DOHH2 (cell line): ENCODE data around the gene RPL28.
"Not testable (repeated sequence)": the region's sequence is repeated elsewhere in the genome, so short reads cannot be mapped to it uniquely, and the experiment has no call there.

ENCODE experiments used
- H3F3A ChIP-seq: fragments of 200-600 bp; sonication (generic), shearing (Covaris generic); 2 replicates; pipeline ENCODE4 v1.6.0; 2016; ENCODE audit warnings: antibody characterized with exemption, mild to moderate bottlenecking; ENCODE audit not compliant: control insufficient read depth, insufficient read depth
- H3K27ac ChIP-seq: fragments of 200-600 bp; sonication (generic); 2 replicates; pipeline ENCODE4 v1.5.1; 2014; ENCODE audit warnings: low read depth, mild to moderate bottlenecking, low read length, moderate library complexity
- H3K27me3 ChIP-seq: fragments of 200-600 bp; sonication (generic); 2 replicates; pipeline ENCODE4 v1.6.1; 2014; ENCODE audit warnings: mild to moderate bottlenecking, low read length, mixed read lengths; ENCODE audit not compliant: control insufficient read depth
- H3K36me3 ChIP-seq: fragments of 200-600 bp; sonication (generic); 2 replicates; pipeline ENCODE4 v1.6.1; 2014; ENCODE audit warnings: mild to moderate bottlenecking, low read length, moderate library complexity, mixed read lengths; ENCODE audit not compliant: control insufficient read depth
- H3K4me1 ChIP-seq: fragments of 200-600 bp; sonication (generic); 2 replicates; pipeline ENCODE4 v1.6.1; 2014; ENCODE audit warnings: mild to moderate bottlenecking, low read length, mixed read lengths; ENCODE audit not compliant: control insufficient read depth
- H3K4me2 ChIP-seq: fragments of 200-600 bp; sonication (generic); 2 replicates; pipeline ENCODE4 v1.6.0; 2014; ENCODE audit warnings: mild to moderate bottlenecking, low read length, moderate library complexity
- H3K4me3 ChIP-seq: fragments of 200-600 bp; sonication (generic); 2 replicates; pipeline ENCODE4 v1.5.1; 2014; ENCODE audit warnings: mild to moderate bottlenecking, low read length, mixed read lengths
- H3K79me2 ChIP-seq: fragments of 200-600 bp; sonication (generic); 2 replicates; pipeline ENCODE4 v1.6.1; 2014; ENCODE audit warnings: mild to moderate bottlenecking, low read length, mixed read lengths; ENCODE audit not compliant: control insufficient read depth
- H3K9me2 ChIP-seq: fragments of 200-600 bp; sonication (generic); replicated peaks from 2 replicates; pipeline ENCODE4 v1.6.1; 2014; ENCODE audit warnings: mild to moderate bottlenecking, low read length, mixed read lengths; ENCODE audit not compliant: control insufficient read depth
- H3K9me3 ChIP-seq: fragments of 200-600 bp; sonication (generic); 2 replicates; pipeline ENCODE4 v1.6.1; 2014; ENCODE audit warnings: antibody characterized with exemption, low read length, mixed read lengths; ENCODE audit not compliant: control insufficient read depth, insufficient read depth
- H4K20me1 ChIP-seq: fragments of 200-600 bp; sonication (generic); 2 replicates; pipeline ENCODE4 v1.6.0; 2014; ENCODE audit warnings: low read depth, mild to moderate bottlenecking, antibody characterized with exemption, low read length, moderate library complexity; ENCODE audit not compliant: control insufficient read depth, insufficient read depth
- CTCF ChIP-seq: fragments of 200-600 bp; sonication (generic); IDR thresholded peaks from one replicate; pipeline ENCODE4 v1.5.1; 2014; ENCODE audit warnings: antibody characterized with exemption, mild to moderate bottlenecking, low read depth, low read length; ENCODE audit not compliant: poor library complexity, severe bottlenecking
- EZH2phosphoT487 ChIP-seq: fragments of 200-600 bp; sonication (generic); IDR thresholded peaks from 2 replicates; pipeline ENCODE4 v1.6.1; 2017; ENCODE audit warnings: borderline replicate concordance, mild to moderate bottlenecking, antibody characterized with exemption, low read length, moderate library complexity, mixed read lengths

RPL28 gene

GRCh38 chr19:55407800-55408532 is 22.2 kb downstream of the RPL28 start:
- H3K4me2 ChIP-seq = peak overlapping the region; percentile 96
- peaks cover 25% of the 10 kb centered on the region for H3K4me1 ChIP-seq

GRCh38 chr19:55408533-55408872 is 22.8 kb downstream of the RPL28 start:
- peaks cover 43% of the 10 kb centered on the region for H3K36me3 ChIP-seq
- H3K4me1 ChIP-seq = peaks cover 25% of the 10 kb centered on the region
- peak overlapping the region; percentile 97 for H3K27ac ChIP-seq
- peaks cover 22% of the 10 kb centered on the region for H3F3A ChIP-seq
- peaks cover 34% of the 10 kb centered on the region for H3K79me2 ChIP-seq
- H4K20me1 ChIP-seq = peaks cover 24% of the 10 kb centered on the region
- peak overlapping the region; percentile 79 for H3K4me3 ChIP-seq
- H3K9me3 ChIP-seq = peaks cover 6% of the 10 kb centered on the region
- no peaks in the 10 kb centered on the region for H3K9me2 ChIP-seq
- peak overlapping the region; percentile 96 for H3K4me2 ChIP-seq
- no peaks in the 10 kb centered on the region for H3K27me3 ChIP-seq
- no peak for TF ChIP-seq CTCF
- TF ChIP-seq EZH2phosphoT487 = no peak

More at GRCh38 chr19:55407800-55408532, 22.2 kb downstream of the RPL28 start:
- no peak for TF ChIP-seq EZH2phosphoT487
- Histone ChIP-seq H3K27ac (peak overlapping the region; percentile 97), H3K9me2 (no peaks in the 10 kb centered on the region), H3K27me3 (no peaks in the 10 kb centered on the region), H3K79me2 (peaks cover 37% of the 10 kb centered on the region), H3K4me3 (peak overlapping the region; percentile 89), H3K9me3 (peaks cover 6% of the 10 kb centered on the region), H3K36me3 (peaks cover 48% of the 10 kb centered on the region), H4K20me1 (peaks cover 26% of the 10 kb centered on the region), H3F3A (peaks cover 26% of the 10 kb centered on the region)

- Histone ChIP-seq H3K36me3 (peaks cover 38% of the 10 kb centered on the region), H4K20me1 (peaks cover 19% of the 10 kb centered on the region), H3K79me2 (peaks cover 30% of the 10 kb centered on the region), H3F3A (peaks cover 18% of the 10 kb centered on the region), H3K4me1 (peaks cover 25% of the 10 kb centered on the region)
- not testable (repeated sequence) for H3K9me2 ChIP-seq, H3K27me3 ChIP-seq, H3K4me3 ChIP-seq, H3K27ac ChIP-seq, H3K4me2 ChIP-seq, H3K9me3 ChIP-seq
These were observed 23.4 kb downstream of the RPL28 start for GRCh38 chr19:55409179-55409578.

GRCh38 chr19:55410168-55410567 is 24.4 kb downstream of the RPL28 start:
- Histone ChIP-seq H3F3A (peaks cover 15% of the 10 kb centered on the region), H3K4me1 (peaks cover 25% of the 10 kb centered on the region), H3K4me2 (no peak overlapping the region), H3K36me3 (peaks cover 29% of the 10 kb centered on the region), H4K20me1 (peaks cover 18% of the 10 kb centered on the region), H3K4me3 (no peak overlapping the region), H3K27me3 (no peaks in the 10 kb centered on the region), H3K9me2 (no peaks in the 10 kb centered on the region), H3K79me2 (peaks cover 24% of the 10 kb centered on the region), H3K9me3 (peaks cover 6% of the 10 kb centered on the region), H3K27ac (no peak overlapping the region)
- no peak for TF ChIP-seq EZH2phosphoT487
- no peak for TF ChIP-seq CTCF
